ENCODE results near the gene GUK1. TPM values are rescaled to one million over a fixed set of nuclear protein-coding genes. Genes with fewer than 3 reads are reported as not detected.
A peak's percentile ranks its signal among the peaks of the same experiment; 100 is the strongest.

GUK1 gene
- polyA plus RNA-seq, 1 experiment, result 177 TPM

- peak overlapping the region; percentile 90 for H3K4me3 ChIP-seq (ENCODE audit: low read depth, low read length)
- H3K9me3 ChIP-seq (ENCODE audit: control insufficient read depth, insufficient read depth, low read length), result no peaks in the 10 kb centered on the region; the same call in 1 of the 2 replicates
- TF ChIP-seq CTCF (IDR thresholded peaks at IDR 0.05; ENCODE audit: low read depth, low read length), result no peak
- H3K27ac ChIP-seq (ENCODE audit: low read depth, low read length), result no peak overlapping the region
- POLR2A ChIA-PET, result no interaction called here
- DNase-seq (ENCODE audit: low read depth, low spot score), result no peak
- CTCF ChIA-PET, result interaction anchor here (1.3 to 4.2 kb wide), 3 partner anchors 11 to 24 kb away, joined by 4 to 17 read pairs (median 7); no protein-coding TSS in a partner anchor
- H3K27me3 ChIP-seq (ENCODE audit: control insufficient read depth, insufficient read depth, low read length), result no peaks in the 10 kb centered on the region
These were observed 2.1 kb downstream of the GUK1 start for GRCh38 chr1:228142155-228142691.

DNA sequence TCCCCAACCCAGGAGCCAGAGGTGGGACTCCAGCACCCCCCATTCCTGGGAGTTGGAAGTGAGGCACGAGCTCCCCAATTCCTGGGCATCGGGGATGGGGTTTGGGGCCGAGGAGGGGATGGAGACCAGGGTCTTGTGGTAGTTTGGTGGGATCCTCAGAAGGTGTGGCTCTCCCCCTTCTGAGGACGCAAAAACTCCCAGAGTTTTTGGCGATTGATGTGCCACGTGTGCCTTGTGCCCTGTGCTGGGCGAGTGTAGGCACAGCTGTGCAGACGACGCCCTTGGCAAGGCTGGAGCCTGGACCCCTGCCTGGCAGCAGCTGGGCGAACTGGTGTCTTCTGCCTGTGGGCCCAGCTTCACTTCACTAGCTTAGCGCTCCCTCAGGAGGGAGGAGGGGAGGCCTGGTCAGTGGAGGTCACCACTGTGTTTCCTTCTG lies 2.6 kb downstream of the GUK1 start:
- ChIA-PET POLR2A (no interaction called here), CTCF (interaction anchor here (1.3 to 4.2 kb wide), 3 partner anchors 12 to 24 kb away, joined by 4 to 17 read pairs (median 7); no protein-coding TSS in a partner anchor)
- no peaks in the 10 kb centered on the region; the same call in 1 of the 2 replicates for H3K9me3 ChIP-seq (ENCODE audit: control insufficient read depth, insufficient read depth, low read length)
- no peak overlapping the region for H3K27ac ChIP-seq (ENCODE audit: low read depth, low read length)
- no peak overlapping the region for H3K4me3 ChIP-seq (ENCODE audit: low read depth, low read length)
- TF ChIP-seq CTCF (IDR thresholded peaks at IDR 0.05; ENCODE audit: low read depth, low read length), result no peak
- no peaks in the 10 kb centered on the region for H3K27me3 ChIP-seq (ENCODE audit: control insufficient read depth, insufficient read depth, low read length)
- no peak for DNase-seq (ENCODE audit: low read depth, low spot score)

- ChIA-PET POLR2A (no interaction called here), CTCF (interaction anchor here (1.3 to 4.2 kb wide), 3 partner anchors 13 to 23 kb away, joined by 4 to 17 read pairs (median 7); no protein-coding TSS in a partner anchor)
- no peak for TF ChIP-seq CTCF (IDR thresholded peaks at IDR 0.05; ENCODE audit: low read depth, low read length)
- Histone ChIP-seq H3K4me3 (ENCODE audit: low read depth, low read length) (no peak overlapping the region), H3K27me3 (ENCODE audit: control insufficient read depth, insufficient read depth, low read length) (no peaks in the 10 kb centered on the region), H3K27ac (ENCODE audit: low read depth, low read length) (no peak overlapping the region), H3K9me3 (ENCODE audit: control insufficient read depth, insufficient read depth, low read length) (no peaks in the 10 kb centered on the region; the same call in 1 of the 2 replicates)
- no peak for DNase-seq (ENCODE audit: low read depth, low spot score)
These were observed 3.6 kb downstream of the GUK1 start for GRCh38 chr1:228143480-228144192.

DNA sequence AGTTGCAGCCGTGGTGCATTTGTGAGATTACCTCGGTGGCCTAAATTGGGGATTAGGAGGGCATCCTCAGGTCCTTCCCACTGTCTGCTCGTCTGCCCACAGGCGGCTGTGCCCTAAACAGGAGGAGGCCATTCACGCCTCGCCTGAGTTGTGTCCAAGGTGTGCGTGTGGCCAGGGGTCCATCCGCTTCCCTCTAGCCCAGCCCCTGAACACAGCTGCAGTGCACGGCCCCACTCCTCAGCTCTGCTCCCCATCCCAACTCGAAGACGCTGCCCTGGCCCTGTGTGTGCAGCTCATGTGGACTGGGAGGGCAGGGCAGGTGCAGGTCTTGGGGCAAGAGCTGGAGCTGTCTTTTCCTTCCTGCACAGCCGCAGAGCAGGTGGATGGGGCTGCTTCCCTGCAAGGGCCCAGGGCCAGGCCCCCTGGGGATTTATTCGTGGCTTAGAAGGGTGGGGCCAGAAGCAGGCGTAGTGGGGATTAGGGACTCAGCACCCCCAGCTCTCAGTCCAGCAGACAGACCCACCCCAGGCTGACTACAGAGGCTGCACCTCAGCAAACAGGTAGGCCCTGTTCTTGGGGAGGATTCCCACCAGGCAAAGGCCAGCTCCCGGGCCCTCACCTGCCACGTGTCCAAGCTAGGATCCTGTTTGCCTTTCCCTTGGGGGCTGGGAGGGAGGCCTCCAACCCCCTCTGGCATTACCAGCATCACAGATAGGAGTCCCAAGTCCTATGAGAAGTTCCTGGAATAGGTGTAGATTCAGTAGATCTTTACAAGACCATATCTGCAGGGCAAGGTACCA lies 4.3 kb downstream of the GUK1 start:
- H3K4me3 ChIP-seq (ENCODE audit: low read depth, low read length), result no peak overlapping the region
- H3K27ac ChIP-seq (ENCODE audit: low read depth, low read length), result no peak overlapping the region
- DNase-seq (ENCODE audit: low read depth, low spot score), result no peak
- ChIA-PET CTCF (interaction anchor here (1.1 to 1.9 kb wide), 2 partner anchors 14 to 21 kb away, joined by 3 to 7 read pairs; no protein-coding TSS in a partner anchor), POLR2A (no interaction called here)
- no peaks in the 10 kb centered on the region; the same call in 1 of the 2 replicates for H3K9me3 ChIP-seq (ENCODE audit: control insufficient read depth, insufficient read depth, low read length)
- TF ChIP-seq CTCF (IDR thresholded peaks at IDR 0.05; ENCODE audit: low read depth, low read length), result no peak
- H3K27me3 ChIP-seq (ENCODE audit: control insufficient read depth, insufficient read depth, low read length), result no peaks in the 10 kb centered on the region
